SJCRH30 (cell line): Measurements from ENCODE around the gene CBR3. TPM values are rescaled to one million over a fixed set of nuclear protein-coding genes. Genes with fewer than 3 reads are reported as not detected.
"Not testable (repeated sequence)": the region's sequence is repeated elsewhere in the genome, so short reads cannot be mapped to it uniquely, and the experiment has no call there.

Experiments used
- DNase-seq, 2 experiments: peaks; one replicate each; pipeline ENCODE4 v3.0.0-alpha.2; 2015 to 2020
- H3K27ac ChIP-seq: fragments of 250-450 bp; sonication (Bioruptor Pico); 2 replicates; pipeline ENCODE4 v1.5.1; 2020; ENCODE audit warnings: mild to moderate bottlenecking, moderate library complexity
- H3K27me3 ChIP-seq: fragments of 250-450 bp; sonication (Bioruptor Pico); 2 replicates; pipeline ENCODE4 v1.5.1; 2020; ENCODE audit warnings: mild to moderate bottlenecking, moderate library complexity
- H3K36me3 ChIP-seq: fragments of 250-450 bp; sonication (Bioruptor Pico); 2 replicates; pipeline ENCODE4 v1.5.1; 2020; ENCODE audit warnings: mild to moderate bottlenecking, moderate library complexity
- H3K4me1 ChIP-seq: fragments of 250-450 bp; sonication (Bioruptor Pico); 2 replicates; pipeline ENCODE4 v1.5.1; 2020; ENCODE audit warnings: mild to moderate bottlenecking, moderate library complexity
- H3K4me3 ChIP-seq: fragments of 250-450 bp; sonication (Bioruptor Pico); 2 replicates; pipeline ENCODE4 v1.5.1; 2020; ENCODE audit warnings: mild to moderate bottlenecking, moderate library complexity
- H3K9me3 ChIP-seq: fragments of 250-450 bp; sonication (Bioruptor Pico); replicated peaks from 2 replicates; pipeline ENCODE4 v1.5.1; 2020; ENCODE audit warnings: mild to moderate bottlenecking, moderate library complexity
- total RNA-seq: library from RNA; depleted of rRNA; stranded (reverse); fragments of >200 nt; shearing (Covaris generic); gene quantifications from 2 replicates; pipeline ENCODE4 v1.2.3, GENCODE V29; 2014

The CBR3 gene
- total RNA-seq, 1 experiment from 2014 or later = 2.4 TPM

DNA sequence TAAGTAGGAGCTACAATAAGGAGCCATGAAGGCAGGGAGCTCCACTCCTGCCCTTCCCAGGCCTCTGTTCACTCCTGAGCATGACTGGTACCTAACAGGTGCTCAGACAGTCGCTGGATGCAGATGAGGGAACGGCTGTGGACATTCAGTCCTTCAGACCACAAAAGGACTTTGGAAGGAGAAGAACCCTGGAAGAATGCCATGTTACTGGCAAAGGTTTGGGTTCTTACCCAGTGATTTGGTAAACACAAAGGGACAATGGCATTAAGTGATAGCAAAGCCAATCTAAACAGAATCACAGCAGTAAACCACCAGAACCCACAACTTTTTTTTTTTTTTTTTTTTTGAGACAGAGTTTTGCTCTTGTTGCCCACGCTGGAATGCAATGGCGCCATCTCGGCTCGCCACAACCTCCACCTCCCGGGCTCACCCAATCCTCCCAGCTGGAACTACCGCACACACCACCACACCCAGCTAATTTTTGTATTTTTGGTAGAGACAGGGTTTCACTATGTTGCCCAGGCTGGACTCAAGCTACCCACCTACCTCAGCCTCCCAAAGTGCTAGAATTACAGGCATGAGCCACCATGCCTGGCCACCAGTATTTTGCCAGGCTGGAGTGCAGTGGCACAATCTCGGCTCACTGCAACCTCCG lies 7.5 kb upstream of the CBR3 start:
- 0 out of 2 replicates have a peak, but pooled peaks cover 2% of the 10 kb centered on the region for H3K36me3 ChIP-seq

DNA sequence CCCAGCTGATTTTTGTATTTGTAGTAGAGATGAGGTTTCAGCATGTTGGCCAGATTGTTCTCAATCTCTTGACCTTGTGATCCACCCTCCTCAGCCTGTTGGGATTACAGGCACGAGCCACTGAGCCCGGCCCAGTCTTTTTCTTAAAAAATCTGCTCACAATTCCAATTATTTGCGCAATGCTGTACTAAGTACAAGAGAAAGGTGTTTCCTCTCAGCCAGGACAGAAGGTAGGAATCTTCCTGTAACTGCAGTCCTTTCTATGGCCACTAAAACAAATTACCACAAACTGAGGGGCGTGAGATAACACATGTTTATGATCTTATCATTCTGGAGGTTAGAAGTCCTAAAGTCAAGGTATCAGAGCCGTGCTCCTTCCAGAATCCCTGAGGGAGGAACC lies 6.9 kb upstream of the CBR3 start:
- no peaks in the 10 kb centered on the region for H3K9me3 ChIP-seq
- DNase-seq = no peak
- no peaks in the 10 kb centered on the region for H3K27me3 ChIP-seq
- 0 out of 2 replicates have a peak, but pooled peaks cover 2% of the 10 kb centered on the region for H3K36me3 ChIP-seq
- H3K4me1 ChIP-seq = peaks cover 5% of the 10 kb centered on the region
- H3K4me3 ChIP-seq = no peak overlapping the region
- no peak overlapping the region for H3K27ac ChIP-seq

More for the DNA sequence above, 7.5 kb upstream of the CBR3 start:
- Histone ChIP-seq H3K27me3 (no peaks in the 10 kb centered on the region), H3K27ac (no peak overlapping the region), H3K9me3 (no peaks in the 10 kb centered on the region), H3K4me1 (peaks cover 5% of the 10 kb centered on the region), H3K4me3 (no peak overlapping the region)
- peak; percentile 42 to 58 for DNase-seq

DNA sequence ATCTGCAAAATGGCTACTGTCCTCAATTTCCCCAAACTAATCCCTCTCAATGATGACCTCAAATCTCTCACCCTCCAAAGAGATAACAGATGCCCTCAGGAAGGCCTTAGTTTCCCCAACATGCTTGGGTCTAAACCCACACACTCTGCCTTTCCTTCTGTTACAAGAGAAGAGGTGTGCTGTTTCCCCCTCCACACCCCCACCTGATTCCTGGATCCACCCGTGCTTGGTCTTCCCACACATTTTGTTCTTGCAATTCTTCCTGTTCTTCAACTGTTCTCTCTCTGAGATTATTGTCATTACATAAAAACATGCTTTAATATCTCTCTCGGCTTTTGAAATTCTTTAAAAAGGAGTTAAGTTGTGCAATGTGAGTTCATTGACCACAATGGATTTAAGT lies 5.7 kb upstream of the CBR3 start:
- 0 out of 2 replicates have a peak, but pooled peaks cover 2% of the 10 kb centered on the region for H3K36me3 ChIP-seq
- H3K4me3 ChIP-seq = no peak overlapping the region
- H3K9me3 ChIP-seq = no peaks in the 10 kb centered on the region
- no peak overlapping the region for H3K27ac ChIP-seq
- H3K27me3 ChIP-seq = no peaks in the 10 kb centered on the region
- H3K4me1 ChIP-seq = peaks cover 7% of the 10 kb centered on the region
- no peak for DNase-seq

DNA sequence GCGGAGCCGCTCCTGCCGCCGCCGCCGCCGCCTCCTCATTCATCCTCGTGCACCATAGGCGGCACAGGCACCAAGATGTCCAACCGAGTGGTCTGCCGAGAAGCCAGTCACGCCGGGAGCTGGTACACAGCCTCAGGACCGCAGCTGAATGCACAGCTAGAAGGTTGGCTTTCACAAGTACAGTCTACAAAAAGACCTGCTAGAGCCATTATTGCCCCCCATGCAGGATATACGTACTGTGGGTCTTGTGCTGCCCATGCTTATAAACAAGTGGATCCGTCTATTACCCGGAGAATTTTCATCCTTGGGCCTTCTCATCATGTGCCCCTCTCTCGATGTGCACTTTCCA lies 4.5 kb upstream of the CBR3 start:
- peak overlapping the region; percentile 55 for H3K4me3 ChIP-seq
- H3K27ac ChIP-seq, H3K4me1 ChIP-seq, H3K27me3 ChIP-seq, DNase-seq, H3K36me3 ChIP-seq, H3K9me3 ChIP-seq: not testable (repeated sequence)

DNA sequence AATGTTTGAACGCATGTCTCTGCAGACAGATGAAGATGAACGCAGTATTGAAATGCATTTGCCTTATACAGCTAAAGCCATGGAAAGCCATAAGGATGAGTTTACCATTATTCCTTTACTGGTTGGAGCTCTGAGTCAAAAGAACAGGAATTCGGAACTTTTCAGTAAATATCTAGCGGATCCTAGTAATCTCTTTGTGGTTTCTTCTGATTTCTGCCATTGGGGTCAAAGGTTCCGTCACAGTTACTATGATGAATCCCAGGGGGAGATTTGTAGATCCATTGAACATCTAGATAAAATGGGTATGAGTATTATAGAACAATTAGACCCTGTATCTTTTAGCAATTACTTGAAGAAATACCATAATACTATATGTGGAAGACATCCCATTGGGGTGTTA lies 4.0 kb upstream of the CBR3 start:
- DNase-seq, H3K4me3 ChIP-seq: not testable (repeated sequence)

DNA sequence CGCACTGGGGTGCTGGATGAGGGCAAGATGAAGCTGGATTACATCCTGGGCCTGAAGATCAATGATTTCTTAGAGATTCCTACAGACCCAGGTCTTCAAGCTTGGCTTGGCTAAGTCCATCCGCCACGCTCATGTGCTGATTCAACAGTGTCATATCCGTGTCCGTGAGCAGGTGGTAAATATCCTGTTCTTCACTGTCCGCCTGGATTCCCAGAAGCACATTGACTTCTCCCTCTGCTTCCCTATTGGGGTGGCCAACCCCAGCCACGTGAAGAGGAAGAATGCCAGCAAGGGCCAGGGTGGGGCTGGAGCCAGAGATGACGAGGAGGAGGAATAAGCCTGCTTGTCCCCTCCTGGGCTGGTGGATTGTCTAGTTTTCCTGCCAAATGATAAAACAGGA lies 2.2 kb upstream of the CBR3 start:
- H3K36me3 ChIP-seq = 0 out of 2 replicates have a peak, but pooled peaks cover 2% of the 10 kb centered on the region
- no peak overlapping the region for H3K27ac ChIP-seq
- no peak for DNase-seq
- H3K9me3 ChIP-seq = no peaks in the 10 kb centered on the region
- H3K4me3 ChIP-seq = no peak overlapping the region
- H3K27me3 ChIP-seq = no peaks in the 10 kb centered on the region
- peaks cover 5% of the 10 kb centered on the region; the same call in 1 of the 2 replicates for H3K4me1 ChIP-seq

More for the DNA sequence above, 4.0 kb upstream of the CBR3 start:
- not testable (repeated sequence) for H3K27ac ChIP-seq, H3K27me3 ChIP-seq, H3K36me3 ChIP-seq, H3K4me1 ChIP-seq, H3K9me3 ChIP-seq

DNA sequence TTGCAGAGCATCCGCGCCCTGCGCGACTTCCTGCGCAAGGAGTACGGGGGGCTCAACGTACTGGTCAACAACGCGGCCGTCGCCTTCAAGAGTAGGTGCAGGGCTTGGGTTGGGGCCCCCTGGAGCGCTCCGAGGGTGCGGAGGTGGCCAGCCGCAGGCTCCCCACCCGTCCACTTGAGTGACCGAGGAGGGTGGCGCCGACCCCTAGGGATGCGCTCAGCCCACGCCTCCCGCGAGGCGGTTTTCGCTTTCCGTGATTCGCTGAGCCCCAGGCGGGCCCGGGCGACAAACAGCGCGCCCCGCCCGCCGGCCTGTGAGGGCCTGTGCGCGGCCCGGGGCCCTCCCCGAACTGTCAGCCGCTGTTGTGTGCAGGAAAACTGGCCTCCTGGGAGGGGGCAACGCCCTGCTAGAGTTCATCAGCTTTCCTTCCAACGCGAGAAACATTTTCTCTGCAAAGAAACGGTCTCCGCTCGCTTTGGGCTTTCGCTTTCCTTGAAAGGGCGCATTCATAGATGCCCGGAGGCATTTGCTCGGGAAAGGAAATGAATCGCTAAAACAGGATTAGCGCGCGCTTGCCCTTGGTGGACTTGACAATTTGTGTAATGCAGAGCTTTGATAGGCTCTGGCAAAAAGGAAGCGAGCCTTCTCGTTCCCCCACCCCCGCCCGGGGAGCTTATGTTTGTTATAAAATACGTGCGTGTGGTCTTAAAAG lies 668 bp downstream of the CBR3 start:
- Histone ChIP-seq H3K27ac (peak overlapping the region; percentile 55), H3K9me3 (no peaks in the 10 kb centered on the region), H3K4me1 (peaks cover 5% of the 10 kb centered on the region; the same call in 1 of the 2 replicates), H3K4me3 (peak overlapping the region; percentile 65), H3K27me3 (no peaks in the 10 kb centered on the region), H3K36me3 (0 out of 2 replicates have a peak, but pooled peaks cover 2% of the 10 kb centered on the region)
- DNase-seq = peak; percentile 83 to 89

DNA sequence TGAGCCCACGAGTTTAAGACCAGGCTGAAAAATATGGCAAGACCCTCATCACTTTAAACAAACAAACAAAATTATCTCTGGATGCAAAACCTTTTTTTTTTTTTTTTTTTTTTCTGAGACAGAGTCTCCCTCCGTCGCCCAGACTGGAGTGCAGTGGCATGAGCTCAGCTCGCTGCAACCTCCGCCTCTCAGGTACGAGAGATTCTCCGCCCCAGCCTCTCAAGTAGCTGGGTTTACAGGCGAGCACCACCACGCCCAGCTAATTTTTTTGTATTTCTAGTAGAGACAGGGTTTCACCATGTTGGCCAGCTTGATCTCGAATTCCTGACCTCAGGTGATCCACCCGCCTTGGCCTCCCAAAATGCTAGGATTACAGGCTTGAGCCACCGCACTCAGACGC lies 4.9 kb downstream of the CBR3 start:
- not testable (repeated sequence) for H3K4me1 ChIP-seq, H3K27ac ChIP-seq, H3K9me3 ChIP-seq, H3K4me3 ChIP-seq, H3K27me3 ChIP-seq, DNase-seq, H3K36me3 ChIP-seq

DNA sequence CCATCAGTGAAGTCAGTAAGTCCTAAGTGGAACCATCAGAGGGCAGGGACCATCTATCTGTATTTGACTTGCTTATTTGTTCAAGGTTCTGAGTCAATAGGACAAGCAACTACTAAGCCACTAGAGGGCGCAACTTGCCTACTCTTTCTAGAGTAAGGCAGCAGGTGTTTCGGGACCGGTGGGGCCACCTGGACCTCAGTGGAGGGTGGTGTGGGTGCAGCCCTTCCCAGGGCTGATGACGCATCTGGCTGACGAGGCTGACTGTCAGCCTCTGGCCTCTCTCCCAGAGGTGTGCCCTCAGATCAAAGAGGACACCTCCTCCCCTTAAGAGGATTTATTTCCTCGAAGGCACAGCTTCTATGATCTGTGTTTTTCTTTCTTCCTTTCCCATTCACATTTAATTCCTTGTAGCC lies 6.6 kb downstream of the CBR3 start:
- no peaks in the 10 kb centered on the region for H3K27me3 ChIP-seq
- no peak overlapping the region for H3K4me3 ChIP-seq
- peak; percentile 87 to 92 for DNase-seq
- H3K27ac ChIP-seq = no peak overlapping the region
- H3K9me3 ChIP-seq = no peaks in the 10 kb centered on the region
- H3K36me3 ChIP-seq = no peaks in the 10 kb centered on the region
- H3K4me1 ChIP-seq = no peaks in the 10 kb centered on the region

DNA sequence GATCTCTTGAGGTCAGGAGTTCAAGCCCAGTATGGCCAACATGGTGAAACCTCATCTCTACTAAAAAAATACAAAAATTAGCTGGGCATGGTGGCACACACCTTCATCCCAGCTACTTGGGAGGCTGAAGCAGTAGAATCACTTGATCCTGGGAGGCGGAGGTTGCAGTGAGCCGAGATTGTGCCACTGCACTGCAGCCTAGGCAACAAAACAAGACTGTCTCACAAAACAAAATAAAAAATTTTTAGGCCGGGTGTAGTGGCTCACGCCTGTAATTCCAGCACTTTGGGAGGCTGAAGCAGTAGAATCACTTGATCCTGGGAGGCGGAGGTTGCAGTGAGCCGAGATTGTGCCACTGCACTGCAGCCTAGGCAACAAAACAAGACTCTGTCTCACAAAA lies 9.4 kb downstream of the CBR3 start:
- H3K27ac ChIP-seq, DNase-seq, H3K9me3 ChIP-seq, H3K36me3 ChIP-seq, H3K4me1 ChIP-seq, H3K27me3 ChIP-seq, H3K4me3 ChIP-seq: not testable (repeated sequence)

DNA sequence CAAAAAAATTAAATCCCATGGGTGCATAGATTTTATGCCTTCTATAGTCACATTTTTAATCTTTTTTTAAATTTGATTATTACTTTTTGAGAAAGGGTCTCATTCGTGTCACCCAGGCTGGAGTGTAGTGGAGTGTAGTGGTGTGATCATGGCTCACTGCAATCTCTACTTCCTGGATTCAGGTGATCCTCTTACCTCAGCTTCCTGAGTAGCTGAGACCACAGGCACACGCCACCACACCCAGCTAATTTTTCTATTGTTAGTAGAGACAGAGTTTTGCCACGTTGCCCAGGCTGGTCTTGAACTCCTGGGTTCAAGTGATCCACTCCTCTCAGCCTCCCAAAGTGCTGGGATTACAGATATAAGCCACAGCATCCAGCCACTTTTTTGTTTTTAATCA lies 10.4 kb downstream of the CBR3 start:
- Histone ChIP-seq H3K36me3 (no peaks in the 10 kb centered on the region), H3K4me3 (no peak overlapping the region), H3K27me3 (no peaks in the 10 kb centered on the region), H3K4me1 (peaks cover 4% of the 10 kb centered on the region), H3K9me3 (no peaks in the 10 kb centered on the region), H3K27ac (no peak overlapping the region)
- DNase-seq = no peak

DNA sequence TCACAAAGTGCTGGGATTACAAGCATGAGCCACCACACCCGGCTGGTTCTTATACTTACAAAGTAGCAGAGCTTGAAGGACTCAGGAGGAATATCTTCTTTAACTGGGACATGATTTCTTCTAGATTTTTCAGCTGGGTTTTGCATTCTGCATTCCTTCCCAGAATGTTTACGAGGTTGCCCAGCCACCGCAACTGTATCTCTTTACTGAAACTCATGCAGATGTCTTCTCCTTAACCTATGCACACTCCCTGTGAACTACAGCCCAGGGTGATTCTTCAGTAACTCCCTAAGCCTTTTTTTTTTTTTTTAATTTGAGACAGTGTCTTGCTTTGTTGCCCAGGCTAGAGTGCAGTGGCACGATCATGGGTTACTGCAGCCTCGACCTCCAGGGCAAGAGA lies 13.0 kb downstream of the CBR3 start:
- DNase-seq = no peak
- Histone ChIP-seq H3K9me3 (no peaks in the 10 kb centered on the region), H3K4me3 (no peak overlapping the region)

DNA sequence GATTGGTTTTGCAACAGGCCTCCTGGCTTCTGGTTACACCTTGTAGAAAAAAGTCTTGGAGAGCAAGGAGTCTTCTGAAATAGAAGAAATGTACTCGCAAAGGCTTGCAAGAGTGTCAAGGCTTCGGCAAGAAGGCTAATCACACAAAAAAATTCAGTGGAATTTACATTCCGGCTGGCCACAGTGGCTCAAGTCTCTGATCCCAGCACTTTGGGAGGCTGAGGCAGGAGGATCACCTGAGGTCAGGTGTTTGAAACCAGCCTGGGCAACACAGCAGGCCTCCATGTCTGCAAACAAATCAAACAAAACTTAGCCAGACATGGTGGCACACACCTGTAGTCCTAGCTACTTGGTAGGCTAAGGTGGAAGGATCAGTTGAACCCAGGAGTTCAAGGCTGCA lies 14.0 kb downstream of the CBR3 start:
- Histone ChIP-seq H3K27ac (no peak overlapping the region), H3K36me3 (no peaks in the 10 kb centered on the region), H3K4me3 (no peak overlapping the region), H3K9me3 (no peaks in the 10 kb centered on the region), H3K4me1 (peaks cover 8% of the 10 kb centered on the region), H3K27me3 (no peaks in the 10 kb centered on the region)
- no peak for DNase-seq

More for the DNA sequence above, 13.0 kb downstream of the CBR3 start:
- peaks cover 8% of the 10 kb centered on the region for H3K4me1 ChIP-seq
- no peaks in the 10 kb centered on the region for H3K27me3 ChIP-seq
- no peaks in the 10 kb centered on the region for H3K36me3 ChIP-seq
- no peak overlapping the region for H3K27ac ChIP-seq

DNA sequence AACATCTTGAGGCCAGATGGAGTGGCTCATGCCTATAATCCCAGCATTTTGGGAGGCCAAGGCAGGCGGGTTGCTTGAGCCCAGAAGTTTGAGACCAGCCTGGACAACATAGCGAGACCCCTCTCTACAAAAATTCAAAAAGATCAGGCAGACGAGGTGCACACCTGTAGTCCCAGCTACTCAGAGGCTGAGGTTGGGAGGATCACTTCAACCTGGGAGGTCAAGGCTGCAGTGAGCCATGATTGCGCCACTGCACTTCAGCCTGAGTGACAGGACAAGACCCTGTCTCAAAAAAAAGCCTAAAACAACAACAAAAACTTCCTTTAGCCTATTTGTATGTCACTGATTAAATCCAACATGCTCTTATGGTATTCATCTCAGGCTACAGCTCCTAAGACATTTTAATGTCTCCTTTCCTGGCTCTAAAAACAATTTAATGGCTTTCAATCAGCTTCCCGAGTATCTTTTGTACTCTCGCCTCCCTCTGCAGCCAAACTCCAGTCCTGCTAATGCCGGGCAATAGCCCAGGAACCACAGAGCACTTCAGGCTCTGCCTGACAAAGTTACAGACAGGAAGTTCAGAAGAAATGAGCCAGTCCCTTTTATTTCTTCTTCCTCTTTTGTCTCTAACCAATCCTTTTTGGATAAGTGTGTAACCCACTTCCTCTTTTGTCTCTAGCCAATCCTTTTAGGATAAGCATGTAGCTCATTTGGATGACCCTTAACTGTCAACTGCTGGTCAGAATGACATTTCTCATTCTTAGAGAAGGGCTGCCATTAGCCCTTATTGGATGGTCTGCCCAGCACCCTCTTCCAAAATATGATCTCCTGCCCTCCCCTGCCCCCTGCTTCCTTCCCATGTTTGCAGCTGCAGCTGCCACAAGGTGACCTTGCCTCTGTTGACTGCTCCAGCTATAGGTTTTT lies 15.2 kb downstream of the CBR3 start:
- peaks cover 8% of the 10 kb centered on the region for H3K4me1 ChIP-seq
- H3K27me3 ChIP-seq = no peaks in the 10 kb centered on the region
- no peak overlapping the region for H3K4me3 ChIP-seq
- no peaks in the 10 kb centered on the region for H3K36me3 ChIP-seq
- H3K9me3 ChIP-seq = no peaks in the 10 kb centered on the region
- DNase-seq = peak in 1 of 2 experiments; percentile 45
- H3K27ac ChIP-seq = no peak overlapping the region
